H9 (cell line): ENCODE results near the gene PAQR9. TPM values are rescaled to one million over a fixed set of nuclear protein-coding genes. Genes with fewer than 3 reads are reported as not detected.

ENCODE experiments used
- DNase-seq: peaks from one replicate; pipeline ENCODE4 v3.0.0-alpha.2; 2017
- H2AFZ ChIP-seq: one replicate; pipeline ENCODE4 v1.6.1; 2013; ENCODE audit warnings: mild to moderate bottlenecking, low read length, control low read depth, moderate library complexity
- H2AK5ac ChIP-seq: 2 replicates; pipeline ENCODE4 v1.6.1; 2013; ENCODE audit warnings: low read length, control low read depth, mixed read lengths; ENCODE audit not compliant: insufficient read length
- H2BK120ac ChIP-seq: one replicate; pipeline ENCODE4 v1.6.1; 2013; ENCODE audit warnings: low read depth, mild to moderate bottlenecking, low read length, control low read depth, inconsistent platforms; ENCODE audit not compliant: poor library complexity, severe bottlenecking
- H2BK12ac ChIP-seq: 2 replicates; pipeline ENCODE4 v1.6.1; 2013; ENCODE audit warnings: low read length, control low read depth, mixed read lengths, low read depth; ENCODE audit not compliant: insufficient read length
- H2BK15ac ChIP-seq: 2 replicates; pipeline ENCODE4 v1.6.1; 2013; ENCODE audit warnings: low read depth, low read length, control low read depth
- H2BK20ac ChIP-seq: one replicate; pipeline ENCODE4 v1.6.1; 2013; ENCODE audit warnings: low read depth, mild to moderate bottlenecking, low read length, control low read depth, inconsistent platforms; ENCODE audit not compliant: poor library complexity, severe bottlenecking
- H2BK5ac ChIP-seq: 2 replicates; pipeline ENCODE4 v1.6.1; 2013; ENCODE audit warnings: low read length, control low read depth, mixed read lengths; ENCODE audit not compliant: insufficient read length
- H3K14ac ChIP-seq: 2 replicates; pipeline ENCODE4 v1.6.1; 2013; ENCODE audit warnings: low read length, control low read depth; ENCODE audit not compliant: insufficient read depth
- H3K18ac ChIP-seq: 2 replicates; pipeline ENCODE4 v1.6.1; 2013; ENCODE audit warnings: low read depth, mild to moderate bottlenecking, mixed read lengths, low read length, control low read depth; ENCODE audit not compliant: insufficient read length
- H3K23ac ChIP-seq: 2 replicates; pipeline ENCODE4 v1.6.1; 2013; ENCODE audit warnings: low read length, control low read depth, mixed read lengths, low read depth; ENCODE audit not compliant: insufficient read length
- H3K23me2 ChIP-seq: 2 replicates; pipeline ENCODE4 v1.6.1; 2013; ENCODE audit warnings: low read depth, mild to moderate bottlenecking, mixed read lengths, low read length, control low read depth; ENCODE audit not compliant: insufficient read length, poor library complexity, severe bottlenecking
- H3K27ac ChIP-seq: 2 replicates; pipeline ENCODE4 v1.5.1; 2013; ENCODE audit warnings: low read length, control low read depth, mixed read lengths, low read depth; ENCODE audit not compliant: insufficient read length
- H3K27me3 ChIP-seq: 2 replicates; pipeline ENCODE4 v1.6.1; 2013; ENCODE audit warnings: low read length, control low read depth, inconsistent platforms; ENCODE audit not compliant: insufficient read depth
- H3K4ac ChIP-seq: 2 replicates; pipeline ENCODE4 v1.6.1; 2013; ENCODE audit warnings: low read depth, mild to moderate bottlenecking, control low read depth, inconsistent platforms, low read length, moderate library complexity
- H3K4me1 ChIP-seq: 2 replicates; pipeline ENCODE4 v1.6.1; 2013; ENCODE audit warnings: low read length, control low read depth, inconsistent platforms; ENCODE audit not compliant: insufficient read depth
- H3K4me2 ChIP-seq: 2 replicates; pipeline ENCODE4 v1.6.1; 2013; ENCODE audit warnings: low read length, control low read depth, mixed read lengths; ENCODE audit not compliant: insufficient read length, insufficient read depth
- H3K56ac ChIP-seq: 2 replicates; pipeline ENCODE4 v1.6.1; 2013; ENCODE audit warnings: low read depth, mild to moderate bottlenecking, mixed read lengths, low read length, control low read depth; ENCODE audit not compliant: insufficient read length
- H3K79me1 ChIP-seq: 2 replicates; pipeline ENCODE4 v1.6.1; 2013; ENCODE audit warnings: low read depth, mild to moderate bottlenecking, moderate library complexity, low read length, control low read depth, inconsistent platforms; ENCODE audit not compliant: insufficient read depth, poor library complexity, severe bottlenecking
- H3K79me2 ChIP-seq: 2 replicates; pipeline ENCODE4 v1.6.1; 2013; ENCODE audit warnings: low read length, control low read depth, inconsistent platforms; ENCODE audit not compliant: insufficient read depth
- H3K9ac ChIP-seq: 2 replicates; pipeline ENCODE4 v1.6.1; 2013; ENCODE audit warnings: low read length, control low read depth, mixed read lengths; ENCODE audit not compliant: insufficient read length; ENCODE audit errors: extremely low read depth
- H3K9me3 ChIP-seq: one replicate; pipeline ENCODE4 v1.6.1; 2013; ENCODE audit warnings: low read depth, low read length, inconsistent platforms; ENCODE audit not compliant: control insufficient read depth
- H3T11ph ChIP-seq: one replicate; pipeline ENCODE4 v1.6.1; 2013; ENCODE audit warnings: mild to moderate bottlenecking, low read length, control low read depth, inconsistent platforms
- H4K20me1 ChIP-seq: one replicate; pipeline ENCODE4 v1.6.1; 2013; ENCODE audit not compliant: control insufficient read depth, insufficient read length, insufficient read depth
- H4K5ac ChIP-seq: 2 replicates; pipeline ENCODE4 v1.6.1; 2013; ENCODE audit warnings: low read depth, mild to moderate bottlenecking, mixed read lengths, low read length, control low read depth; ENCODE audit not compliant: insufficient read length
- H4K8ac ChIP-seq: replicated peaks from 2 replicates; pipeline ENCODE4 v1.6.1; 2013; ENCODE audit warnings: low read length, control low read depth, mixed read lengths, low read depth; ENCODE audit not compliant: insufficient read length
- H4K91ac ChIP-seq: 2 replicates; pipeline ENCODE4 v1.6.1; 2013; ENCODE audit warnings: low read depth, mild to moderate bottlenecking, moderate library complexity, mixed read lengths, low read length, control low read depth; ENCODE audit not compliant: insufficient read length
- H3K27ac Mint-ChIP-seq, 3 experiments: 2 replicates in 2 of 3; 3 replicates in 1 of 3; pipeline ENCODE4 v1.8.0; 2020 to 2021; ENCODE audit warnings: mixed read lengths in 3 of 3, mild to moderate bottlenecking in 1 of 3, moderate library complexity in 1 of 3
- H3K27me3 Mint-ChIP-seq: 2 replicates; pipeline ENCODE4 v1.8.0; 2021; ENCODE audit warnings: low read depth, mild to moderate bottlenecking, moderate library complexity, mixed read lengths
- H3K36me3 Mint-ChIP-seq, 3 experiments: 2 replicates in 2 of 3; 3 replicates in 1 of 3; pipeline ENCODE4 v1.8.0; 2020 to 2021; ENCODE audit warnings: low read depth in 3 of 3, mixed read lengths in 3 of 3; ENCODE audit not compliant: insufficient read depth in 1 of 3
- H3K4me1 Mint-ChIP-seq, 2 experiments: 2 replicates each; pipeline ENCODE4 v1.8.0; 2020; ENCODE audit warnings: mixed read lengths in 2 of 2
- H3K4me3 Mint-ChIP-seq, 2 experiments: 2 replicates in 1 of 2; 3 replicates in 1 of 2; pipeline ENCODE4 v1.8.0; 2020 to 2021; ENCODE audit warnings: mild to moderate bottlenecking in 2 of 2, mixed read lengths in 2 of 2, moderate library complexity in 1 of 2
- H3K9me3 Mint-ChIP-seq, 2 experiments: 2 replicates in 1 of 2; 3 replicates in 1 of 2; pipeline ENCODE4 v1.8.0; 2020; ENCODE audit warnings: mild to moderate bottlenecking in 2 of 2, mixed read lengths in 2 of 2, moderate library complexity in 1 of 2
- CTCF ChIP-seq: fragments of 200-600 bp; sonication (generic); conservative IDR thresholded peaks from 3 replicates; pipeline ENCODE4 v1.8.0; 2021; ENCODE audit warnings: antibody characterized with exemption, mild to moderate bottlenecking
- WGBS: extraction: QIAGEN DNeasy Blood & Tissue Kit; methylation state at CpG from one replicate; pipeline ENCODE4 v1.1.7; 2013; ENCODE audit warnings: missing lambda C conversion rate, low lambda C conversion rate, mixed read lengths; ENCODE audit not compliant: insufficient read length; ENCODE audit errors: extremely low coverage; 5-methylcytosine and 5-hydroxymethylcytosine counted together
- total RNA-seq: library from RNA; stranded (reverse); gene quantifications from 2 replicates; pipeline ENCODE4 v1.2.1, GENCODE V29; 2021

The PAQR9 gene
- total RNA-seq, 1 experiment from 2014 or later, result 2.3 TPM

GRCh38 chr3:142943349-142943748, 20.1 kb downstream of the PAQR9 start:
- Mint-ChIP-seq H3K9me3 (peaks cover 0 to 2% of the 10 kb centered on the region in 2 experiments; a peak in 2 of 5 replicates), H3K4me1 (peaks cover 0 to 5% of the 10 kb centered on the region in 2 experiments; a peak in 2 of 4 replicates), H3K27me3 (peaks cover 5% of the 10 kb centered on the region; the same call in 1 of the 2 replicates), H3K4me3 (no peak overlapping the region), H3K27ac (no peak overlapping the region), H3K36me3 (no peaks in the 10 kb centered on the region)
- H3K18ac ChIP-seq, result no peak overlapping the region
- H2BK15ac ChIP-seq, result no peak overlapping the region
- no peak overlapping the region for H3K9ac ChIP-seq
- no peaks in the 10 kb centered on the region for H3K9me3 ChIP-seq
- H4K8ac ChIP-seq, result no peak overlapping the region
- no peak overlapping the region for H2BK20ac ChIP-seq
- WGBS, result no CpG with 5 or more reads among the region's 1 CpG
- no peaks in the 10 kb centered on the region for H4K20me1 ChIP-seq
- H3K56ac ChIP-seq, result no peak overlapping the region
- no peak overlapping the region for H3K27ac ChIP-seq
- no peak for DNase-seq
- no peak for TF ChIP-seq CTCF
- no peak overlapping the region for H4K5ac ChIP-seq
- H3K4me2 ChIP-seq, result no peak overlapping the region
- H2BK120ac ChIP-seq, result no peak overlapping the region
- H3K4me1 ChIP-seq, result no peaks in the 10 kb centered on the region
- H2BK5ac ChIP-seq, result no peak overlapping the region
- H2AK5ac ChIP-seq, result no peak overlapping the region
- H2BK12ac ChIP-seq, result no peak overlapping the region
- H3K14ac ChIP-seq, result no peak overlapping the region
- H3K79me2 ChIP-seq, result no peaks in the 10 kb centered on the region
- H3K23ac ChIP-seq, result no peak overlapping the region
- no peak overlapping the region for H3K4ac ChIP-seq
- no peaks in the 10 kb centered on the region for H3K23me2 ChIP-seq
- no peaks in the 10 kb centered on the region for H3K79me1 ChIP-seq
- H3K27me3 ChIP-seq, result no peaks in the 10 kb centered on the region
- no peak overlapping the region for H4K91ac ChIP-seq
- no peak overlapping the region for H2AFZ ChIP-seq
- H3T11ph ChIP-seq, result no peak overlapping the region
